Erythroblast (primary cell): ENCODE data around the gene TOGARAM2.

Source experiments
- GATA1 ChIP-seq: IDR thresholded peaks from 2 replicates; pipeline ENCODE4 v1.6.1; 2011; ENCODE audit warnings: low read depth, mild to moderate bottlenecking, control low read depth, low read length, moderate library complexity
- POLR2A ChIP-seq: IDR thresholded peaks from 2 replicates; pipeline ENCODE4 v1.6.1; 2011; ENCODE audit warnings: mild to moderate bottlenecking, low read length

DNA sequence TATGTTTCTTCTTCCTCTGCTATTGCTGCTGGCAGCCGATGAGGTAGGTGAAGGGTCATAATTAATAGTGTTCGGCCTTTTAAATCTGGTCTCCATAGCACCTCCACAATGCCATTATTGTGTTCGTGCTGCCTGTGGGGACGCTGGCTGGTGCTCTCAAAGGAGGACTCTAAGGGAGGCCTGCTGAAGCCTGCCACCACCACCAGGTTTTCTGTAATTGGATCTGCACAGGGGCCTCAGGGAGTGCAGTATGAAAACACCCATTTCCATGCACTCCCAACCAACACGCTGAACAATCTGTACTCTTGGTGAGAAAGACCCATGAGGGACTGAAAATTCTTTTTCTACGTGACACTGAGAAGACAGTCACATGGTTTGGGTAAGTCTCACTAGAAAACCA is 116.5 kb downstream of the TOGARAM2 start:
- TF ChIP-seq POLR2A (no peak), GATA1 (no peak)
